H9 (cell line): ENCODE measurements around the gene UPF1. TPM values are rescaled to one million over a fixed set of nuclear protein-coding genes. Genes with fewer than 3 reads are reported as not detected.

Experiments
- DNase-seq: peaks from one replicate; pipeline ENCODE4 v3.0.0-alpha.2; 2017
- H2AFZ ChIP-seq: one replicate; pipeline ENCODE4 v1.6.1; 2013; ENCODE audit warnings: mild to moderate bottlenecking, low read length, control low read depth, moderate library complexity
- H2AK5ac ChIP-seq: 2 replicates; pipeline ENCODE4 v1.6.1; 2013; ENCODE audit warnings: low read length, control low read depth, mixed read lengths; ENCODE audit not compliant: insufficient read length
- H2BK120ac ChIP-seq: one replicate; pipeline ENCODE4 v1.6.1; 2013; ENCODE audit warnings: low read depth, mild to moderate bottlenecking, low read length, control low read depth, inconsistent platforms; ENCODE audit not compliant: poor library complexity, severe bottlenecking
- H2BK12ac ChIP-seq: 2 replicates; pipeline ENCODE4 v1.6.1; 2013; ENCODE audit warnings: low read length, control low read depth, mixed read lengths, low read depth; ENCODE audit not compliant: insufficient read length
- H2BK15ac ChIP-seq: 2 replicates; pipeline ENCODE4 v1.6.1; 2013; ENCODE audit warnings: low read depth, low read length, control low read depth
- H2BK20ac ChIP-seq: one replicate; pipeline ENCODE4 v1.6.1; 2013; ENCODE audit warnings: low read depth, mild to moderate bottlenecking, low read length, control low read depth, inconsistent platforms; ENCODE audit not compliant: poor library complexity, severe bottlenecking
- H2BK5ac ChIP-seq: 2 replicates; pipeline ENCODE4 v1.6.1; 2013; ENCODE audit warnings: low read length, control low read depth, mixed read lengths; ENCODE audit not compliant: insufficient read length
- H3K14ac ChIP-seq: 2 replicates; pipeline ENCODE4 v1.6.1; 2013; ENCODE audit warnings: low read length, control low read depth; ENCODE audit not compliant: insufficient read depth
- H3K18ac ChIP-seq: 2 replicates; pipeline ENCODE4 v1.6.1; 2013; ENCODE audit warnings: low read depth, mild to moderate bottlenecking, mixed read lengths, low read length, control low read depth; ENCODE audit not compliant: insufficient read length
- H3K23ac ChIP-seq: 2 replicates; pipeline ENCODE4 v1.6.1; 2013; ENCODE audit warnings: low read length, control low read depth, mixed read lengths, low read depth; ENCODE audit not compliant: insufficient read length
- H3K23me2 ChIP-seq: 2 replicates; pipeline ENCODE4 v1.6.1; 2013; ENCODE audit warnings: low read depth, mild to moderate bottlenecking, mixed read lengths, low read length, control low read depth; ENCODE audit not compliant: insufficient read length, poor library complexity, severe bottlenecking
- H3K27ac ChIP-seq: 2 replicates; pipeline ENCODE4 v1.5.1; 2013; ENCODE audit warnings: low read length, control low read depth, mixed read lengths, low read depth; ENCODE audit not compliant: insufficient read length
- H3K27me3 ChIP-seq: 2 replicates; pipeline ENCODE4 v1.6.1; 2013; ENCODE audit warnings: low read length, control low read depth, inconsistent platforms; ENCODE audit not compliant: insufficient read depth
- H3K4ac ChIP-seq: 2 replicates; pipeline ENCODE4 v1.6.1; 2013; ENCODE audit warnings: low read depth, mild to moderate bottlenecking, control low read depth, inconsistent platforms, low read length, moderate library complexity
- H3K4me1 ChIP-seq: 2 replicates; pipeline ENCODE4 v1.6.1; 2013; ENCODE audit warnings: low read length, control low read depth, inconsistent platforms; ENCODE audit not compliant: insufficient read depth
- H3K4me2 ChIP-seq: 2 replicates; pipeline ENCODE4 v1.6.1; 2013; ENCODE audit warnings: low read length, control low read depth, mixed read lengths; ENCODE audit not compliant: insufficient read length, insufficient read depth
- H3K56ac ChIP-seq: 2 replicates; pipeline ENCODE4 v1.6.1; 2013; ENCODE audit warnings: low read depth, mild to moderate bottlenecking, mixed read lengths, low read length, control low read depth; ENCODE audit not compliant: insufficient read length
- H3K79me1 ChIP-seq: 2 replicates; pipeline ENCODE4 v1.6.1; 2013; ENCODE audit warnings: low read depth, mild to moderate bottlenecking, moderate library complexity, low read length, control low read depth, inconsistent platforms; ENCODE audit not compliant: insufficient read depth, poor library complexity, severe bottlenecking
- H3K79me2 ChIP-seq: 2 replicates; pipeline ENCODE4 v1.6.1; 2013; ENCODE audit warnings: low read length, control low read depth, inconsistent platforms; ENCODE audit not compliant: insufficient read depth
- H3K9ac ChIP-seq: 2 replicates; pipeline ENCODE4 v1.6.1; 2013; ENCODE audit warnings: low read length, control low read depth, mixed read lengths; ENCODE audit not compliant: insufficient read length; ENCODE audit errors: extremely low read depth
- H3K9me3 ChIP-seq: one replicate; pipeline ENCODE4 v1.6.1; 2013; ENCODE audit warnings: low read depth, low read length, inconsistent platforms; ENCODE audit not compliant: control insufficient read depth
- H3T11ph ChIP-seq: one replicate; pipeline ENCODE4 v1.6.1; 2013; ENCODE audit warnings: mild to moderate bottlenecking, low read length, control low read depth, inconsistent platforms
- H4K20me1 ChIP-seq: one replicate; pipeline ENCODE4 v1.6.1; 2013; ENCODE audit not compliant: control insufficient read depth, insufficient read length, insufficient read depth
- H4K5ac ChIP-seq: 2 replicates; pipeline ENCODE4 v1.6.1; 2013; ENCODE audit warnings: low read depth, mild to moderate bottlenecking, mixed read lengths, low read length, control low read depth; ENCODE audit not compliant: insufficient read length
- H4K8ac ChIP-seq: replicated peaks from 2 replicates; pipeline ENCODE4 v1.6.1; 2013; ENCODE audit warnings: low read length, control low read depth, mixed read lengths, low read depth; ENCODE audit not compliant: insufficient read length
- H4K91ac ChIP-seq: 2 replicates; pipeline ENCODE4 v1.6.1; 2013; ENCODE audit warnings: low read depth, mild to moderate bottlenecking, moderate library complexity, mixed read lengths, low read length, control low read depth; ENCODE audit not compliant: insufficient read length
- H3K27ac Mint-ChIP-seq, 3 experiments: 2 replicates in 2 of 3; 3 replicates in 1 of 3; pipeline ENCODE4 v1.8.0; 2020 to 2021; ENCODE audit warnings: mixed read lengths in 3 of 3, mild to moderate bottlenecking in 1 of 3, moderate library complexity in 1 of 3
- H3K27me3 Mint-ChIP-seq: 2 replicates; pipeline ENCODE4 v1.8.0; 2021; ENCODE audit warnings: low read depth, mild to moderate bottlenecking, moderate library complexity, mixed read lengths
- H3K36me3 Mint-ChIP-seq, 3 experiments: 2 replicates in 2 of 3; 3 replicates in 1 of 3; pipeline ENCODE4 v1.8.0; 2020 to 2021; ENCODE audit warnings: low read depth in 3 of 3, mixed read lengths in 3 of 3; ENCODE audit not compliant: insufficient read depth in 1 of 3
- H3K4me1 Mint-ChIP-seq, 2 experiments: 2 replicates each; pipeline ENCODE4 v1.8.0; 2020; ENCODE audit warnings: mixed read lengths in 2 of 2
- H3K4me3 Mint-ChIP-seq, 2 experiments: 2 replicates in 1 of 2; 3 replicates in 1 of 2; pipeline ENCODE4 v1.8.0; 2020 to 2021; ENCODE audit warnings: mild to moderate bottlenecking in 2 of 2, mixed read lengths in 2 of 2, moderate library complexity in 1 of 2
- H3K9me3 Mint-ChIP-seq, 2 experiments: 2 replicates in 1 of 2; 3 replicates in 1 of 2; pipeline ENCODE4 v1.8.0; 2020; ENCODE audit warnings: mild to moderate bottlenecking in 2 of 2, mixed read lengths in 2 of 2, moderate library complexity in 1 of 2
- CTCF ChIP-seq: fragments of 200-600 bp; sonication (generic); conservative IDR thresholded peaks from 3 replicates; pipeline ENCODE4 v1.8.0; 2021; ENCODE audit warnings: antibody characterized with exemption, mild to moderate bottlenecking
- WGBS: extraction: QIAGEN DNeasy Blood & Tissue Kit; methylation state at CpG from one replicate; pipeline ENCODE4 v1.1.7; 2013; ENCODE audit warnings: missing lambda C conversion rate, low lambda C conversion rate, mixed read lengths; ENCODE audit not compliant: insufficient read length; ENCODE audit errors: extremely low coverage; 5-methylcytosine and 5-hydroxymethylcytosine counted together
- total RNA-seq: library from RNA; stranded (reverse); gene quantifications from 2 replicates; pipeline ENCODE4 v1.2.1, GENCODE V29; 2021

Gene UPF1
- total RNA-seq, 1 experiment from 2014 or later = 85.4 TPM

GRCh38 chr19:18886972-18887371, 55.2 kb downstream of the UPF1 start:
- H3K9ac ChIP-seq = no peak overlapping the region
- no peak overlapping the region for H2BK20ac ChIP-seq
- H3K27me3 ChIP-seq = no peaks in the 10 kb centered on the region
- no peak for TF ChIP-seq CTCF
- no peak for DNase-seq
- no peak overlapping the region for H3K56ac ChIP-seq
- WGBS = no CpG with 5 or more reads among the region's 4 CpGs
- no peak overlapping the region for H3K27ac Mint-ChIP-seq
- no peak overlapping the region for H2AK5ac ChIP-seq
- H3K4me1 Mint-ChIP-seq = no peaks in the 10 kb centered on the region
- H4K5ac ChIP-seq = no peak overlapping the region
- no peak overlapping the region for H2BK120ac ChIP-seq
- H4K20me1 ChIP-seq = no peaks in the 10 kb centered on the region
- H3K36me3 Mint-ChIP-seq = peaks cover 14 to 39% (median 27%) of the 10 kb centered on the region in 3 experiments
- H2BK5ac ChIP-seq = no peak overlapping the region
- no peak overlapping the region for H2BK12ac ChIP-seq
- H2BK15ac ChIP-seq = no peak overlapping the region
- no peak overlapping the region for H4K8ac ChIP-seq
- H3K18ac ChIP-seq = no peak overlapping the region
- no peak overlapping the region for H3K4ac ChIP-seq
- H3K23me2 ChIP-seq = peaks cover 3% of the 10 kb centered on the region
- no peaks in the 10 kb centered on the region for H3K4me1 ChIP-seq
- H4K91ac ChIP-seq = no peak overlapping the region
- H3K27me3 Mint-ChIP-seq = no peaks in the 10 kb centered on the region; the same call in 1 of the 2 replicates
- no peak overlapping the region for H3K14ac ChIP-seq
- H3K9me3 Mint-ChIP-seq = no peaks in the 10 kb centered on the region; a peak in 2 of 5 replicates
- H3K4me3 Mint-ChIP-seq = no peak overlapping the region
- H3K79me2 ChIP-seq = no peaks in the 10 kb centered on the region
- H3K79me1 ChIP-seq = no peaks in the 10 kb centered on the region
- H3K27ac ChIP-seq = no peak overlapping the region
- H3T11ph ChIP-seq = no peak overlapping the region
- no peak overlapping the region for H2AFZ ChIP-seq
- H3K23ac ChIP-seq = no peak overlapping the region
- H3K9me3 ChIP-seq = no peaks in the 10 kb centered on the region
- H3K4me2 ChIP-seq = no peak overlapping the region
